Right atrium auricular region (tissue), 2 donors: ENCODE results near the gene GRIN2A. TPM values are rescaled to one million over a fixed set of nuclear protein-coding genes. Genes with fewer than 3 reads are reported as not detected.

Experiments used
- DNase-seq: peaks from one replicate; pipeline ENCODE4 v3.0.0-alpha.2; 2019; ENCODE audit warnings: low spot score
- H3K27ac ChIP-seq, 2 donors: fragments of 200-600 bp; sonication (generic); 1 replicate in 1 of 2; 2 replicates in 1 of 2; pipeline ENCODE4 v1.5.1; 2016 to 2019
- H3K27me3 ChIP-seq, 2 donors: fragments of 200-600 bp; sonication (generic); one replicate each; pipeline versions ENCODE4 v1.5.1 to v1.6.0; 2017 to 2019
- H3K36me3 ChIP-seq: fragments of 200-600 bp; sonication (generic); one replicate; pipeline ENCODE4 v1.5.1; 2016
- H3K4me1 ChIP-seq, 2 donors: fragments of 200-600 bp; sonication (generic); one replicate each; pipeline versions ENCODE4 v1.5.1 to v1.6.0; 2017 to 2019
- H3K4me3 ChIP-seq, 2 donors: fragments of 200-600 bp; sonication (generic); 1 replicate in 1 of 2; 2 replicates in 1 of 2; pipeline ENCODE4 v1.5.1; 2017 to 2019; ENCODE audit warnings: mild to moderate bottlenecking in 1 of 2, moderate library complexity in 1 of 2
- H3K9me3 ChIP-seq, 2 donors: fragments of 200-600 bp; sonication (generic); one replicate each; pipeline ENCODE4 v1.5.1; 2019
- CTCF ChIP-seq, 2 donors: fragments of 200-600 bp; sonication (generic); IDR thresholded peaks; one replicate each; pipeline ENCODE4 v1.5.1; 2019; ENCODE audit warnings: antibody characterized with exemption in 2 of 2
- total RNA-seq, 2 donors: library from RNA; depleted of rRNA; stranded (reverse); fragments of >200 nt; gene quantifications; one replicate each; pipeline ENCODE4 v1.1.0, GENCODE V29; 2016

Gene GRIN2A
- total RNA-seq, 2 donors from 2014 or later, result 3.8 to 7.4 TPM

- H3K36me3 ChIP-seq, result no peaks in the 10 kb centered on the region
- no peaks in the 10 kb centered on the region for H3K27me3 ChIP-seq
- H3K4me1 ChIP-seq, result no peaks in the 10 kb centered on the region
- H3K4me3 ChIP-seq, result no peak overlapping the region
- DNase-seq, result no peak
- TF ChIP-seq CTCF (IDR thresholded peaks at IDR 0.05), result no peak
- H3K9me3 ChIP-seq, result no peaks in the 10 kb centered on the region
- no peak overlapping the region for H3K27ac ChIP-seq
Observed at GRCh38 chr16:10031955-10032354, 150.3 kb downstream of the GRIN2A start.

- no peaks in the 10 kb centered on the region for H3K9me3 ChIP-seq
- DNase-seq, result no peak
- H3K36me3 ChIP-seq, result no peaks in the 10 kb centered on the region
- H3K4me1 ChIP-seq, result no peaks in the 10 kb centered on the region
- H3K27me3 ChIP-seq, result no peaks in the 10 kb centered on the region
- H3K27ac ChIP-seq, result no peak overlapping the region
- peak in 1 of 2 donors; percentile 38 for TF ChIP-seq CTCF (IDR thresholded peaks at IDR 0.05)
- H3K4me3 ChIP-seq, result no peak overlapping the region
Observed at GRCh38 chr16:10031473-10031872, 150.8 kb downstream of the GRIN2A start.

- Histone ChIP-seq H3K27ac (no peak overlapping the region), H3K36me3 (no peaks in the 10 kb centered on the region), H3K4me3 (no peak overlapping the region), H3K4me1 (no peaks in the 10 kb centered on the region), H3K27me3 (no peaks in the 10 kb centered on the region), H3K9me3 (no peaks in the 10 kb centered on the region)
- no peak for DNase-seq
- TF ChIP-seq CTCF (IDR thresholded peaks at IDR 0.05), result no peak
Observed at GRCh38 chr16:10028644-10029043, 153.6 kb downstream of the GRIN2A start.

GRCh38 chr16:10027553-10027952 lies 154.7 kb downstream of the GRIN2A start:
- Histone ChIP-seq H3K4me1 (no peaks in the 10 kb centered on the region), H3K4me3 (no peak overlapping the region), H3K27me3 (no peaks in the 10 kb centered on the region), H3K9me3 (no peaks in the 10 kb centered on the region), H3K36me3 (no peaks in the 10 kb centered on the region), H3K27ac (no peak overlapping the region)
- DNase-seq, result no peak
- no peak for TF ChIP-seq CTCF (IDR thresholded peaks at IDR 0.05)

- Histone ChIP-seq H3K4me1 (no peaks in the 10 kb centered on the region), H3K27me3 (no peaks in the 10 kb centered on the region), H3K4me3 (no peak overlapping the region), H3K27ac (no peak overlapping the region), H3K9me3 (no peaks in the 10 kb centered on the region), H3K36me3 (no peaks in the 10 kb centered on the region)
- TF ChIP-seq CTCF (IDR thresholded peaks at IDR 0.05), result no peak
- no peak for DNase-seq
Observed at GRCh38 chr16:10026593-10026992, 155.6 kb downstream of the GRIN2A start.

GRCh38 chr16:10022098-10022497 lies 160.1 kb downstream of the GRIN2A start:
- TF ChIP-seq CTCF (IDR thresholded peaks at IDR 0.05), result no peak
- no peaks in the 10 kb centered on the region for H3K9me3 ChIP-seq
- DNase-seq, result no peak
- no peaks in the 10 kb centered on the region for H3K36me3 ChIP-seq
- no peaks in the 10 kb centered on the region for H3K4me1 ChIP-seq
- no peak overlapping the region for H3K4me3 ChIP-seq
- H3K27ac ChIP-seq, result no peak overlapping the region
- H3K27me3 ChIP-seq, result no peaks in the 10 kb centered on the region
